NCI-H345 treated with DMSO at 0.1 percent for 48 hours (cell line): ENCODE measurements around the gene DCAF5.

Experiments used
- DNase-seq: peaks from one replicate; lab custom pipeline; 2025; ENCODE audit not compliant: unreplicated experiment; lab: John Stamatoyannopoulos, UW

The DCAF5 gene

GRCh38 chr14:69010648-69011047 lies 142.3 kb downstream of the DCAF5 start:
- no peak for DNase-seq

- DNase-seq, result peak; percentile 44
These were observed 144.5 kb downstream of the DCAF5 start for GRCh38 chr14:69008421-69008884.

- DNase-seq, result no peak
These were observed 146.6 kb downstream of the DCAF5 start for GRCh38 chr14:69006346-69006745.

GRCh38 chr14:69005432-69006148 lies 147.3 kb downstream of the DCAF5 start:
- no peak for DNase-seq

GRCh38 chr14:69004731-69005431 lies 148.0 kb downstream of the DCAF5 start:
- no peak for DNase-seq

GRCh38 chr14:69003626-69004025 lies 149.3 kb downstream of the DCAF5 start:
- no peak for DNase-seq

GRCh38 chr14:69002069-69002468 lies 150.8 kb downstream of the DCAF5 start:
- no peak for DNase-seq

GRCh38 chr14:69001375-69001774 lies 151.5 kb downstream of the DCAF5 start:
- DNase-seq, result no peak
